ENCODE results near the gene MRPL39.

DNA sequence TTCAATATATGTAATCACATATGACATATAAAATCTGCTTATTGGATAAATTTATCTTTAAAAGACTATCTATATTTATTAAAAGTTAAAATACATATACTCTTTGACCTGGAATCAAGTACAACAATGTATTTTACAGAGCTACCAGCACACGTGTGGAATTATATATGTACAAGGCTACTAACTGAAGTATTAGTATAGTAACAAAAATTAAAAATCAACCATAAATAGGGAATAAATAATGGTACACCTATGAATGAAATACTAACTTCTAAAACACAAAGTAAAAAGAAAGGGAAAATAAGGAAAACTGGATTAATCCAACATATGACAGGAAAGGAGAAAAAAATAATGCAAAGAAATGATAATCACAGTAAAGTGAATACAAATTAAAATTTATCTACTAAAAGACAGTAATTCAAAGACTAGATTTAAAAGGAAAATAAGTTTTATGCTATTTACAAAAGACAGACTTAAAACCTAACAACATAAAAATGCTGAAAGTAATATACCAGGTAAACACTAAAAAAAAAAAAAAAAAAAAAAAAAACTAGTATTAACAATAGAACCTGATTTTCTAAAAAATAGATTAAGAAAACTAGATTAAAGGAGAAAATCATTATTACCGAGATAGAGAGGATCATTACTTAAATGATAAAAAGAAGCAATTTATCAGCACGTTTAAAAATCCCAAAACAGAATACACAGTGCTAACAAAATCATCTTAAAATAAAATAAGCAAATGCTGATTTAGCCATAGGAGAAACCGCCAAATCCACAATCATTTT, 27.9 kb downstream of the MRPL39 start:
- TF ChIP-seq POLR2A (IDR thresholded peaks at IDR 0.05), result no peak
- TF ChIP-seq, protein P1, sequence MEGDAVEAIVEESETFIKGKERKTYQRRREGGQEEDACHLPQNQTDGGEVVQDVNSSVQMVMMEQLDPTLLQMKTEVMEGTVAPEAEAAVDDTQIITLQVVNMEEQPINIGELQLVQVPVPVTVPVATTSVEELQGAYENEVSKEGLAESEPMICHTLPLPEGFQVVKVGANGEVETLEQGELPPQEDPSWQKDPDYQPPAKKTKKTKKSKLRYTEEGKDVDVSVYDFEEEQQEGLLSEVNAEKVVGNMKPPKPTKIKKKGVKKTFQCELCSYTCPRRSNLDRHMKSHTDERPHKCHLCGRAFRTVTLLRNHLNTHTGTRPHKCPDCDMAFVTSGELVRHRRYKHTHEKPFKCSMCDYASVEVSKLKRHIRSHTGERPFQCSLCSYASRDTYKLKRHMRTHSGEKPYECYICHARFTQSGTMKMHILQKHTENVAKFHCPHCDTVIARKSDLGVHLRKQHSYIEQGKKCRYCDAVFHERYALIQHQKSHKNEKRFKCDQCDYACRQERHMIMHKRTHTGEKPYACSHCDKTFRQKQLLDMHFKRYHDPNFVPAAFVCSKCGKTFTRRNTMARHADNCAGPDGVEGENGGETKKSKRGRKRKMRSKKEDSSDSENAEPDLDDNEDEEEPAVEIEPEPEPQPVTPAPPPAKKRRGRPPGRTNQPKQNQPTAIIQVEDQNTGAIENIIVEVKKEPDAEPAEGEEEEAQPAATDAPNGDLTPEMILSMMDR (IDR thresholded peaks at IDR 0.05), result no peak
- TF ChIP-seq EP300 (IDR thresholded peaks at IDR 0.05), result no peak

Data from sigmoid colon (tissue), 4 donors.